Mucosa of descending colon (tissue), 3 donors: Measurements from ENCODE around the gene P2RX6. TPM values are rescaled to one million over a fixed set of nuclear protein-coding genes. Genes with fewer than 3 reads are reported as not detected.

Experiments used
- ATAC-seq: fragments of 200-7000 bp; cut with Tn5 transposase; one replicate; pipeline ENCODE4 v1.9.1; 2020; ENCODE audit warnings: mild to moderate bottlenecking, moderate library complexity
- DNase-seq, 3 donors: peaks; one replicate each; pipeline ENCODE4 v3.0.0-alpha.2; 2020
- H3K36me3 ChIP-seq: fragments of 200-600 bp; one replicate; pipeline ENCODE4 v1.8.0; 2021; ENCODE audit warnings: low read depth, mild to moderate bottlenecking
- H3K4me1 ChIP-seq: fragments of 200-600 bp; one replicate; pipeline ENCODE4 v1.8.0; 2021; ENCODE audit warnings: low read depth, mild to moderate bottlenecking
- H3K4me3 ChIP-seq: fragments of 200-600 bp; one replicate; pipeline ENCODE4 v1.8.0; 2021; ENCODE audit warnings: mild to moderate bottlenecking
- H3K9me3 ChIP-seq: fragments of 200-600 bp; one replicate; pipeline ENCODE4 v1.8.0; 2021; ENCODE audit warnings: mild to moderate bottlenecking
- intact Hi-C, 2 donors: fragments of 100-400 bp; cut with DNase I in 1 of 2; cut with micrococcal nuclease in 1 of 2; formaldehyde crosslinking; loops; one replicate each; pipeline versions ENCODE4 v1.11.0 to v1.11.1; 2022; cut with DNase I, micrococcal nuclease
- total RNA-seq, 3 donors: library from RNA; stranded (reverse); fragmentation: NEBNext Ultra II Directional in 2 of 3; extraction: Animal tissue kit (Norgen Biotek cat#: 25700) in 2 of 3; gene quantifications; one replicate each; pipeline versions ENCODE4 v1.2.1 to v1.2.4, GENCODE V29; 2021 to 2023
- TF ChIP-seq, protein P1 (sequence below): fragments of 200-600 bp; IDR thresholded peaks from one replicate; pipeline ENCODE4 v1.8.0; 2022; ENCODE audit warnings: antibody characterized with exemption, mild to moderate bottlenecking
- donor health status: DM: no; HTN: no; CAD: no; lungs with moderate emphysema.
- donor health status: DM: no; HTN: no; CAD: no.
- donor health status: DM: no; HTN: yes; CAD: no.

P2RX6 gene
- total RNA-seq, 3 donors from 2014 or later, result 1.4 to 1.6 (median 1.4) TPM

DNA sequence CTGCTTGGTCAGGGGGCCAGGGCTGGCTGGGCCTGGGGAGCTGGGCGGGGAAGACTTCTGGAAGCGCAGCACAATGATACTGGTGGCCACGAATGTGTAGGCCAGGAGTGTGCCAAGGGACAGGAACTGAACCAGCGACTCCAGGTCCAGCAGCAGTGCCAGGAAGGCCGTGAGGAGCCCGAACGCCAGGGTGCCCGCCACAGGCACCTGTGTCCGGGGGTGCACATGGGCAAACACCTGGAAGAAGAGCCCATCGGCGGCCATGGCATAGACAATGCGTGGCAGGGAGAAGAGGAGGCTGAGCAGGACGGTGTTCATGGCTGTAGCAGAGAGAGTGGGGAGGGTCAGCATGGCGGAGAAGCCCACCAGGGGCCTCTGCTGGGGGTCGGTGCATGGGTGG, 15.1 kb downstream of the P2RX6 start:
- H3K4me3 ChIP-seq, result no peak overlapping the region
- TF ChIP-seq, protein P1, sequence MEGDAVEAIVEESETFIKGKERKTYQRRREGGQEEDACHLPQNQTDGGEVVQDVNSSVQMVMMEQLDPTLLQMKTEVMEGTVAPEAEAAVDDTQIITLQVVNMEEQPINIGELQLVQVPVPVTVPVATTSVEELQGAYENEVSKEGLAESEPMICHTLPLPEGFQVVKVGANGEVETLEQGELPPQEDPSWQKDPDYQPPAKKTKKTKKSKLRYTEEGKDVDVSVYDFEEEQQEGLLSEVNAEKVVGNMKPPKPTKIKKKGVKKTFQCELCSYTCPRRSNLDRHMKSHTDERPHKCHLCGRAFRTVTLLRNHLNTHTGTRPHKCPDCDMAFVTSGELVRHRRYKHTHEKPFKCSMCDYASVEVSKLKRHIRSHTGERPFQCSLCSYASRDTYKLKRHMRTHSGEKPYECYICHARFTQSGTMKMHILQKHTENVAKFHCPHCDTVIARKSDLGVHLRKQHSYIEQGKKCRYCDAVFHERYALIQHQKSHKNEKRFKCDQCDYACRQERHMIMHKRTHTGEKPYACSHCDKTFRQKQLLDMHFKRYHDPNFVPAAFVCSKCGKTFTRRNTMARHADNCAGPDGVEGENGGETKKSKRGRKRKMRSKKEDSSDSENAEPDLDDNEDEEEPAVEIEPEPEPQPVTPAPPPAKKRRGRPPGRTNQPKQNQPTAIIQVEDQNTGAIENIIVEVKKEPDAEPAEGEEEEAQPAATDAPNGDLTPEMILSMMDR, result no peak
- no peaks in the 10 kb centered on the region for H3K36me3 ChIP-seq
- no peak for ATAC-seq
- H3K9me3 ChIP-seq, result no peaks in the 10 kb centered on the region
- no peak for DNase-seq
- H3K4me1 ChIP-seq, result peaks cover 8% of the 10 kb centered on the region
- intact Hi-C loops, result no loop called here

DNA sequence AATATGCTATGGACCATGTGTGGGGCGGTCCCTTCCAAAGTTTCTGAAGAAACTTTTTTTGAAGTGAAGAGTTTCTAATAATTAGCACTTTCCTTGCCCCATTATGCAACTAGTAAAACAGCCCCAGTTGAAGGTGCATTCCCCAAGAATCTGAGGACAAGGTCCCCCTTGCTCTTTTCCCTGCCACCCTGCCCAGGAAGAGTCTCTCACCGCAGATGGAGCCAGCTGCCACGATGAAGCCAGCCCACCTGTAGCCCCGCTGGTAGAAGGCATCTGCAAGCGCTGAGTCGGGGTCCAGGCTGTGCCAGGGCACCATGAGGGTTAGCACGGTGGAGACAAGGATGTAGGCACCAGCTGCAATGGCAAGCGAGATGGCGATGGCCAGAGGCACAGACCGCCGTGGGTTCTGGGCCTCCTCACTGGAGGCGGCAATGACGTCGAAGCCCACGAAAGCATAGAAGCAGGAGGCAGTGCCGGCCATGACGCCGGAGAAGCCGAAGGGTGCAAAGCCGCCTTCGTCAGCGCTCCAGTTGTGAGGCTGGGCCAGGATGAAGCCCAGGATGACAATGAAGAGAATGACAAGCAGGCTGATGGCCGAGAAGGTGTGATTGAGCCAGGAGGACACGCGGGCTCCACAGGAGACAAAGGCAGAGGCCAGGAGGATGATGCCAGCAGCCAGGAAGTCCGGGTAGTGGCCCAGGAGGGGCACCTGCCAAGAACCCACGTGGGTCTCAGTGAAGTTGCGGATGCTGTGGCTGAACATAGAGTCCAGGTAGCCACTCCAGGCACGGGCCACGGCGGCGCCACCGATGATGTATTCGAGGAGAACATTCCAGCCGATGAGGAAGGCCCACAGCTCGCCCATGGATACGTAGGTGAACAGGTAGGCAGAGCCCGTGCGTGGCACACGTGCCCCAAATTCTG, 15.9 kb downstream of the P2RX6 start:
- no peak overlapping the region for H3K4me3 ChIP-seq
- no peaks in the 10 kb centered on the region for H3K9me3 ChIP-seq
- no peak for ATAC-seq
- DNase-seq, result peak in 1 of 3 donors; percentile 36
- no peaks in the 10 kb centered on the region for H3K36me3 ChIP-seq
- intact Hi-C loops, result no loop called here
- peaks cover 8% of the 10 kb centered on the region for H3K4me1 ChIP-seq
- TF ChIP-seq, protein P1, result no peak

DNA sequence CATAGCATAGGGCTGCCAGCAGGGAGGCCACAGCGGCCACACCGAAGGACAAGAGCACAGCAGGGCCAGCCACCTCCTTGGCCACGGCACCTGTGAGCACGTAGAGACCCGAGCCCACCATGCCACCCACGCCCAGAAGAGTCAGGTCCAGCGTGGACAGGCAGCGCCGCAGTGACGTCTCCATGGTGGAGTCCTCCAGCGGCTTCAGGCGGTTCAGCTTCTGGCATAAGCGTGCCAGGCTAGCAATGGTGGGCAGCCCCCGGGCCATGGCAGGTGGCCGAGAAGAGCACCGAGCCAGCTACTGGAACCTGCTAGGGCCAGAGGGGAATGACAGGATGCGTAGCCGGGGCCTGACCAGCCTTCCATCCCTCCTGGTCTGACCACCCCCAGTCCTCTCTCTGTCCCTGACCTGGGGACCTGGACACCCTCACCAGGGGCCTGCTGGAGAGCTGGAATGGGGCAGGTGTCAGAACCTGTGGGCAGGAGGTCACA, 16.6 kb downstream of the P2RX6 start:
- TF ChIP-seq, protein P1, result no peak
- H3K4me1 ChIP-seq, result peaks cover 8% of the 10 kb centered on the region
- no peak overlapping the region for H3K4me3 ChIP-seq
- H3K36me3 ChIP-seq, result no peaks in the 10 kb centered on the region
- intact Hi-C loops, result no loop called here
- peak in 1 of 3 donors; percentile 41 for DNase-seq
- ATAC-seq, result no peak
- no peaks in the 10 kb centered on the region for H3K9me3 ChIP-seq

DNA sequence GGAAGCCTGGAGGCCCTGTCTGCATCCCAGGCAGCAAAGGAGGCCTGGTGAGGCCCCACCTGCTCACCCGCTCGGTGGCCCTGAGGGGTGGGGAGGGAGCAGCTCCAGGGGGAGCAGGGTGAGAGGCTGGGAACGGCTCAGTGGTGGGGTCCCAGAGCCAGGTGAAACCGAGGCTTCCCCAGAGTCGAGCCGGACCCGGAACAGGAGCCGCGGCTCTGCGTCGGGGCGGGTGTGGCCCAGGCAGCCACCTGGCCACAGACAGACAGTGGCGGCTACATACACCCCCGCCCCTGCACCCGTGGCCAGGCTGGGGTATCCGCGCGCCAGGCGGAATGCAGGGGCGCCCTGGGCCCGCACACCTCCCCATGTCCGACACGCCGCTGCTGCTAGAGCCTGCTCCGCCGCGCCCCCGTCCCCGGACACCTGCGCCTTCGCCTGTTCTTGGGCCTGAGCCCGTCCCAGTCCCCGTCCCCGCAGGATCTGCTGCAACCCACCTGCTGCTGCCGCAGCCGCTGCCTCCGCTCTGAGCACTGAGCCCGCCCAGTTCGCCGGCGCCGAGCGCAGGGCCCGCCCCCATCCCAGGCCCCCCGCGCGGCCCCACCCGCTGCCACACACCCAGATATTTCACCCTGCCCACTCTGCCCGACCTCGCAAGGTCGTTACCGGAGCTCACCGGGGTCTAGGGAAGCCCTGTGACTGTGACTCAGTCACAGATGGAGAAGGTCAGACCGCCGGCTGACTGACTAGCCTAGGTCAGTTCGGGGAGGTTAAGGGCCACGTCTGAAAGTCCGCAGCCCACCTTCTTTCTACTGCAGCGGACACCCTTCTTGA, 17.3 kb downstream of the P2RX6 start, which contains the start of gene SLC7A4:
SLC7A4 (minus strand) TSS at position 525 of the 831 bp plus-strand sequence. CDS start 749 bp downstream, outside the sequence.
- TF ChIP-seq, protein P1, result no peak
- no peaks in the 10 kb centered on the region for H3K9me3 ChIP-seq
- peaks cover 8% of the 10 kb centered on the region for H3K4me1 ChIP-seq
- DNase-seq (peak in 1 of 3 donors; percentile 50), ATAC-seq (peak; percentile 79)
- intact Hi-C loops, result no loop called here
- no peaks in the 10 kb centered on the region for H3K36me3 ChIP-seq
- no peak within 1 kb of the TSS for H3K4me3 ChIP-seq

DNA sequence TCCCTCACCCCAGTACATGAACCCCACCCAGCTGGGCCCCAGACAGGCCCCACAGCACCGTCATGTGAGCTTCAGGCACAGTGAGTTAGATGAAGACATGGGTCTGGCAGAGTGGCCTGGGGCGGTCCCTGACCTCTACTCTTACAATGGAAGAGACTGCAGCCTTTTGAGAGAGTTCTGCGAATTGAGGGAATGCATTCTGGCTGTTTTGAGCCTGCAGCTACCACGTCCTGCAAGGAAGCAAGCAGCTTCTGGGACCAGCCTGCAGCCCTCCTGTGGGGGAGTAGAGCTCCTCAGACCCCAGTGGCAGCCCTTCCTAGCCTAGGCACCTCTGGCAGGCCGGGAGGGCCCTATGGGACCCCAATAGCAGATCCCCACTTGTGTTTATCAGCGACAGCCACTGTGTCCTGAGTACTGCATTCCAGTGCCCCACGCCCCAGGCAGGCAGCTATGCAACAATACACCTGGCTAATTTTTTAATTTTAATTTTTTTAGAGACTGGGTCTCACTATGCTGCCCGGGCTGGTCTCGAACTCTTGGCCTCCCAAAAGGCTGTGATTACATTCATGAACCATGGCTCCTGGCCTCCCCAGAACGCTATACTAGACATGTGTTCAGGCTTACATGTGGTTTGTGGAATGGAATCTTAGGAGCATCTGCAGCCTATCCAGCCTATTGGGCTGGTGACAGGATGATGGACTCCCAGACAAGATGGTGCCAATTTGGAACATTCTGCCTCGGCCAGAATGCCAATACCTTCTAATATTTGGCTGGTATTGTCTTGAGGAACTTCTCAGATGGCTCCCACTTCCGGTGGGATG, 18.1 kb downstream of the P2RX6 start:
- H3K4me3 ChIP-seq, result no peak overlapping the region
- H3K36me3 ChIP-seq, result no peaks in the 10 kb centered on the region
- no peaks in the 10 kb centered on the region for H3K9me3 ChIP-seq
- H3K4me1 ChIP-seq, result peaks cover 8% of the 10 kb centered on the region
- DNase-seq (no peak), ATAC-seq (no peak)
- intact Hi-C loops, result no loop called here
- TF ChIP-seq, protein P1, result no peak
